NCI-H2107 treated with DMSO at 0.1 percent for 48 hours (cell line): Measurements from ENCODE around the gene TCTN1.

Experiments
- DNase-seq: peaks from one replicate; lab custom pipeline; 2025; ENCODE audit not compliant: unreplicated experiment; lab: John Stamatoyannopoulos, UW

TCTN1 gene

GRCh38 chr12:110677982-110678381 is 64.1 kb downstream of the TCTN1 start:
- no peak for DNase-seq

DNA sequence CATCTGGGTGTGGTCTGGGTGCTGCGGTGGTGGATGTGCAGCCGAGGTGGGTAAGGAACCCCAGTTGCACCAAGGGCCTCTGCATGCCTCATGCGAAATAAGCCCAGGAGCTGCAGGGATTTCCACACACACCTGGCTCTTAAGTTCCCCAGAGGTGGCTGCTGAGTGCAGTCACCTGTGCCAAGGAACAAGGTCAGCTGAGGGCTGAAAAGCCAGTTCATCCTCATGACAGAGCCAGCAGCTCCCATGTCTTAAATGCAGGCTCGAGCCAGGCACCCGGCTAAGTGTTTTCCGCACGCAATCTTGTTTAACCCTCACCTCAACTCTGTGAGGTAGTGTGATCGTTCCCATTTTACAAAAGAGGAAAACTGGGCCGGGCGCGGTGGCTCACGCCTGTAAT is 65.3 kb downstream of the TCTN1 start:
- DNase-seq = no peak

DNA sequence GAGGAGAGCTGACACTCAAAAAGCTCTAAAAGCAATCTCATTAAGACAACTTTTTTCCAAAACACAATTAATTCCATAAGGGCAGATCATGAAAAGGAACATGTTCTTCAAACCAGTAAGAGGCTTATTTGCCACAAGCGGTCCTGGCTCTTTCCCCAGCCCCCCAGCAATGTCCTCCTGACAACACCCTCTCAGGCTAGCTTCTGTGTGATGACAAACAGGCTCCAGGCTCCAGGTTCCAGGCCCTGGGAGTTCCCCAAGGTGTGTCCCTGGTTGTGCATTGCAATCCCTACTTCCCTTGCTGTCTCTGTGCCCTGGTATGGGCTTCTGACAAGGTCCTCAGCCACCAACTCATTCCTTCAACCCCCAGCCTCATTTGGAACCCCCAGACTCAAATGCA is 66.1 kb downstream of the TCTN1 start:
- DNase-seq = no peak

- no peak for DNase-seq
These were observed 70.0 kb downstream of the TCTN1 start for GRCh38 chr12:110683888-110684287.

DNA sequence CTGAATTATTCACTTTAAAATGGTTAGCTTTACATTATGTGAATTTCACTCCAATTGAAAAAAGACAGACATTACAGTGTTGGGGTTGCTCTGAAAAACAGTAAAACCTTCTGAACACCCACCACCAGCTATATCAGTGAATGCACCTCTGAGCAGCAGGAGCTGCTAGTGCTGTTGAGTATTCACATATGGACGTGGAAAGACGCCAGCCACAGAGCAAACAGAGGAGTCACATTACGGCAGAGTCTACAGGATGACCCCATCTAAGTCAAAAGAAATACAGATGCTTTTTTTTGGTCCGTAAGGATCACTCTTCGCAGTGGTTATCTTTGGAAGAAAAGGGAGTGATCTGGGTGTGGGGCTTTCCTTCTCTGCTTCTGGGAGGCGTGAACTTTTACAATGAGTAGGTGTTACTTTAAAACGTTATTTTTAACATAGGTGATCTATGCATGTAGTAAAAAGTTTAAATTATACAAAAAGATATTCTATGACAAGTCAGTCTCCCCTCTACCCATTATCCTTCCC is 70.4 kb downstream of the TCTN1 start:
- peak; percentile 26 for DNase-seq

- DNase-seq = no peak
These were observed 72.5 kb downstream of the TCTN1 start for GRCh38 chr12:110686294-110686903.

GRCh38 chr12:110687396-110688169 is 73.7 kb downstream of the TCTN1 start:
- no peak for DNase-seq

- DNase-seq = no peak
These were observed 74.7 kb downstream of the TCTN1 start, which contains the start of gene HVCN1 for GRCh38 chr12:110688446-110689280. TSS of gene HVCN1 (minus strand) at chr12:110689115. CDS start at chr12:110683245, 5,870 bp downstream.

DNA sequence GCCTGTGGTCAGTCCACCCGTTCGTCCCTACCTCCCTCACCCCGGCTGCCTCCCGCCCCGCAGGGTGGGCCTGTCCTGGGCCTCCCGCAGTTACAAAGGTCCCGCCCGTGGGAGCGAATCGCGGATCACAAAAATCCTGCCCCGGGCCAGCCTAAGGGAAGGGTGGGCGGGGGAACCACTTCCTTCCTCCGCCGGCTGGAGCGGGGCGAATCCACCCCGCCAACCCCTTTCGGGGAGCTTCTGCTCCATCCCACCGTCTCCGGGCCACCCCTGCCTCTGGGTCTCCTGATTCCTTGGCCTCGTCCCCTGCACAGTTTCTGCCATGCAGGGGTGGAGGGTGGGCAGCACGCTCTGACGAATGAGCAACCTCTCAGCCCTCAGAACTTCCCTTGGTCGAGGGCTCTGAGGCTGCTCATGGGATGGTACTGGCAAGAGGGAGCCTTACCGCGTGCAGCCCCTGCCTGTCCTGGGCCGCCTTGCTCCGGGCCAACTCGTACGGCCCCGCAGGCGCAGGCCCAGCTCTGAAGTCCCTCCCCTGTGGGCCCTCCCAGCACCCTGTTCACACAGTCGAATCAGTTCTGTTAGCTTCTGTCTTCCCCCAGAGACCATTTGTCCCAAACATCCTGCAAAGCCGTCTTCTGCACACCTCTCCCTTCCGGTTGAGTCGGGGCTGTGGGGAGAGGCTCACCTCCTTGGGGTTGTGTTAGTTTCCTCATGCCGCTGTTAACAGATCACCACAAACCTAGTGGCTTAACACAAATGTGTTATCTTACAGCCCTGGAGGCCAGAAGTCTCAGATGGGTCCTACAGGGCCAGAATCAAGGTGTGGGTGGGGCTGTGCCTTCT is 75.6 kb downstream of the TCTN1 start:
- DNase-seq = no peak

DNA sequence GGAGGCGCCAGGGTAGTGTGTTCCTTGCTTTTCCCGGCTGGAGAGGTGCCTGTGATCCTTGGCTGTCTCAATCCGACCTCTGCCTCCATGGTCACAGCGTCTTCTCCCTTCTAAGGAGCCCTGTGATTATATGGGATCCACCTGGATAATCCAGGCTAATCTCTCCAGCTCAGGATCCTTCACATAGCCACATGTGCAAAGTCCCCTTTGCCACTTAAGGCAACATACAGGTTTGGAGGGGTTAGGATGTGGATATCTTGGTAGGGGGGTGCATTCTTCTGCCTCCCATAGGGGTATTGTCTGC is 76.2 kb downstream of the TCTN1 start:
- no peak for DNase-seq

- DNase-seq = no peak
These were observed 79.8 kb downstream of the TCTN1 start for GRCh38 chr12:110693731-110694130.

- DNase-seq = no peak
These were observed 80.5 kb downstream of the TCTN1 start for GRCh38 chr12:110694330-110694901.

DNA sequence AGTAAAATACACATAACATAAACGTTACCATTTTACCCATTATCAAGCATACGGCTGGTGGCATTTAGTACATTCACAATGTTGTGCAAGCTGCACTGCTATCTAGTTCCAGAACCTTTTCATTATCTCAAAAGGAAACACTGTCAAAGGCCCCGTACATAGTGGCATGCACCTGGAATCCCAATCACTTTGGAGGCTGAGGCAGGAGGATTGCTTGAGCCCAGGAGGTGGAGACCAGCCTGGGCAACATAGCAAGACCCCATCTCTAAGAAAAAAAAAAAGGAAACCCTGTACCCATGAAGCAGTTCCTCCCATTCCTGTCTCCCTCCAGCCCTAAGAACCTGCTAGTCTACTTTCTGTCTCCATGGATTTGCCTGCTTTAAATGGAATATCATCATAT is 82.4 kb downstream of the TCTN1 start:
- no peak for DNase-seq

DNA sequence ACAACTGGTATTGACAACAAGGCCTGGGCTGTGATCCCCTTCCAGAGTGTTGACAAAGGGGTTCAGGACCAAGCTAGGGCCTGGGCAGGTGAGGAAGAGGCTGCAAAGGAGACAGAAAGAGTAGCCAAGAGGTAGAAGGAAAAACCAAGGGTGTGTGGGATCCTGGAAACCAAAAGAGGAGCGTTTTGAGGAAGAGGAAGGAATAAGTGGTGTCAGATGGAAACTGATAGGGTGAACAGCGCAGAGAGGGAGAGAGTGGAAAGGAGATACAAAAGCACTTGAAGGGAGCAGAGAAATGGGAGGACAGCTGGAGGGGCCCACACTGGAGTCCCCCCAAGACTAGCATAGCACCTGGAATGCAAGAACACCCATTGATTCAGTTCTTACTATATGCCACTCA is 83.3 kb downstream of the TCTN1 start:
- DNase-seq = no peak

- peak; percentile 32 for DNase-seq
These were observed 84.4 kb downstream of the TCTN1 start for GRCh38 chr12:110698171-110698902.
